HG03280 (cell line): ENCODE data around the gene UCN3.
"Not testable (repeated sequence)": the region's sequence is repeated elsewhere in the genome, so short reads cannot be mapped to it uniquely, and the experiment has no call there.

Source experiments
- ATAC-seq: cut with Tn5 transposase; IDR thresholded peaks from one replicate; pipeline ENCODE4 v1.9.1; 2021; ENCODE audit warnings: mild to moderate bottlenecking, moderate library complexity; ENCODE audit not compliant: unreplicated experiment

The UCN3 gene

GRCh38 chr10:5404208-5405041, 39.7 kb downstream of the UCN3 start, which contains the start of gene TUBAL3:
TUBAL3 (minus strand) TSS chr10:5404828; CDS start chr10:5404792, 36 bp downstream.
- ATAC-seq, result no peak

- ATAC-seq, result no peak
Observed at GRCh38 chr10:5406918-5407317, 42.2 kb downstream of the UCN3 start.

- ATAC-seq, result not testable (repeated sequence)
Observed at GRCh38 chr10:5410787-5411186, 46.0 kb downstream of the UCN3 start.

- peak; percentile 8 for ATAC-seq
Observed at GRCh38 chr10:5411941-5412276, 47.1 kb downstream of the UCN3 start.

- ATAC-seq, result peak; percentile 98
Observed at GRCh38 chr10:5412277-5412941, 47.6 kb downstream of the UCN3 start, which contains the start of gene NET1. NET1 (plus strand) TSS chr10:5412557; CDS start chr10:5412693, 136 bp downstream.

GRCh38 chr10:5413012-5413938, 48.5 kb downstream of the UCN3 start:
- peak; percentile 3 for ATAC-seq

- ATAC-seq, result no peak
Observed at GRCh38 chr10:5416981-5417380, 52.2 kb downstream of the UCN3 start.

GRCh38 chr10:5418584-5418983, 53.8 kb downstream of the UCN3 start:
- no peak for ATAC-seq

GRCh38 chr10:5419466-5420094, 54.8 kb downstream of the UCN3 start:
- ATAC-seq, result no peak

GRCh38 chr10:5423771-5424170, 59.0 kb downstream of the UCN3 start:
- ATAC-seq, result no peak
